HG02973 (cell line): ENCODE measurements around the gene DCC.

Experiments
- ATAC-seq: cut with Tn5 transposase; IDR thresholded peaks from one replicate; pipeline ENCODE4 v1.9.1; 2021; ENCODE audit warnings: moderate library complexity; ENCODE audit not compliant: unreplicated experiment

Gene DCC

GRCh38 chr18:52678034-52678433 is 338.0 kb downstream of the DCC start:
- no peak for ATAC-seq

- no peak for ATAC-seq
Measured at GRCh38 chr18:52678551-52678950, 338.6 kb downstream of the DCC start.

- ATAC-seq: no peak
Measured at GRCh38 chr18:52679354-52679753, 339.4 kb downstream of the DCC start.

GRCh38 chr18:52682260-52682659 is 342.3 kb downstream of the DCC start:
- ATAC-seq: no peak

GRCh38 chr18:52685316-52685715 is 345.3 kb downstream of the DCC start:
- ATAC-seq: no peak

- ATAC-seq: no peak
Measured at GRCh38 chr18:52691841-52692240, 351.8 kb downstream of the DCC start.

GRCh38 chr18:52694804-52695203 is 354.8 kb downstream of the DCC start:
- no peak for ATAC-seq

- ATAC-seq: no peak
Measured at GRCh38 chr18:52700116-52700515, 360.1 kb downstream of the DCC start.

- ATAC-seq: no peak
Measured at GRCh38 chr18:52700816-52701215, 360.8 kb downstream of the DCC start.

- no peak for ATAC-seq
Measured at GRCh38 chr18:52701219-52701935, 361.4 kb downstream of the DCC start.

GRCh38 chr18:52715421-52715820 is 375.4 kb downstream of the DCC start:
- no peak for ATAC-seq

- no peak for ATAC-seq
Measured at GRCh38 chr18:52715991-52716390, 376.0 kb downstream of the DCC start.

GRCh38 chr18:52716973-52717372 is 377.0 kb downstream of the DCC start:
- ATAC-seq: no peak

GRCh38 chr18:52722904-52723303 is 382.9 kb downstream of the DCC start:
- ATAC-seq: no peak

- ATAC-seq: no peak
Measured at GRCh38 chr18:52723550-52723970, 383.6 kb downstream of the DCC start.

GRCh38 chr18:52730972-52731619 is 391.1 kb downstream of the DCC start:
- ATAC-seq: no peak

GRCh38 chr18:52738946-52739345 is 398.9 kb downstream of the DCC start:
- ATAC-seq: no peak

- ATAC-seq: no peak
Measured at GRCh38 chr18:52746986-52747385, 407.0 kb downstream of the DCC start.

- ATAC-seq: no peak
Measured at GRCh38 chr18:52747869-52748268, 407.9 kb downstream of the DCC start.

- ATAC-seq: no peak
Measured at GRCh38 chr18:52748343-52748742, 408.3 kb downstream of the DCC start.

- ATAC-seq: no peak
Measured at GRCh38 chr18:52749542-52749941, 409.5 kb downstream of the DCC start.

GRCh38 chr18:52750995-52751394 is 411.0 kb downstream of the DCC start:
- ATAC-seq: no peak

- ATAC-seq: no peak
Measured at GRCh38 chr18:52764316-52764715, 424.3 kb downstream of the DCC start.
